Aorta (tissue), 5 donors: ENCODE data around the gene ANKMY1. TPM values are rescaled to one million over a fixed set of nuclear protein-coding genes. Genes with fewer than 3 reads are reported as not detected.
"Not testable (repeated sequence)": the region's sequence is repeated elsewhere in the genome, so short reads cannot be mapped to it uniquely, and the experiment has no call there.

Experiments used
- ATAC-seq: fragments of 200-7000 bp; cut with Tn5 transposase; one replicate; pipeline ENCODE4 v1.9.1; 2022; ENCODE audit warnings: moderate library complexity; ENCODE audit not compliant: low FRiP score
- DNase-seq, 2 donors: peaks; one replicate each; pipeline ENCODE4 v3.0.0-alpha.2; 2020
- H3K27ac ChIP-seq, 2 donors: one replicate each; pipeline ENCODE4 v1.5.1; 2013; ENCODE audit warnings: low read length in 2 of 2, mild to moderate bottlenecking in 2 of 2, moderate library complexity in 2 of 2, control low read depth in 1 of 2, inconsistent platforms in 1 of 2, low read depth in 1 of 2
- H3K27me3 ChIP-seq, 2 donors: one replicate each; pipeline ENCODE4 v1.6.1; 2013; ENCODE audit warnings: control low read depth in 1 of 2, low read length in 1 of 2, mild to moderate bottlenecking in 1 of 2, moderate library complexity in 1 of 2; ENCODE audit not compliant: insufficient read depth in 2 of 2, control insufficient read depth in 1 of 2
- H3K36me3 ChIP-seq, 2 donors: one replicate each; pipeline ENCODE4 v1.6.1; 2013; ENCODE audit warnings: control low read depth in 1 of 2, low read length in 1 of 2, mild to moderate bottlenecking in 1 of 2; ENCODE audit not compliant: insufficient read depth in 2 of 2, control insufficient read depth in 1 of 2
- H3K4me1 ChIP-seq, 2 donors: one replicate each; pipeline ENCODE4 v1.6.1; 2013; ENCODE audit warnings: low read length in 2 of 2, control low read depth in 1 of 2, mild to moderate bottlenecking in 1 of 2, moderate library complexity in 1 of 2; ENCODE audit not compliant: insufficient read depth in 2 of 2, control insufficient read depth in 1 of 2
- H3K4me3 ChIP-seq, 2 donors: one replicate each; pipeline ENCODE4 v1.5.1; 2013; ENCODE audit warnings: low read length in 2 of 2, control low read depth in 1 of 2, mild to moderate bottlenecking in 1 of 2
- H3K9me3 ChIP-seq: one replicate; pipeline ENCODE4 v1.6.1; 2013; ENCODE audit warnings: mild to moderate bottlenecking, low read length; ENCODE audit not compliant: control insufficient read depth
- WGBS, 2 donors: extraction: QIAGEN DNeasy Blood & Tissue Kit; methylation state at CpG; one replicate each; pipeline ENCODE4 v1.1.7; 2013; 5-methylcytosine and 5-hydroxymethylcytosine counted together
- intact Hi-C, 2 donors: fragments of 100-400 bp; cut with DNase I; formaldehyde crosslinking; loops; one replicate each; pipeline versions ENCODE4 v1.14.2 to v1.15.0; 2022
- polyA plus RNA-seq, 2 donors: library from polyadenylated mRNA; stranded (reverse); fragments of 200-250 nt; gene quantifications; one replicate each; pipeline ENCODE4 v1.2.3, GENCODE V29; 2013
- total RNA-seq, 2 donors: library from RNA; stranded (reverse); fragmentation: NEBNext Ultra II Directional; extraction: Animal tissue kit (Norgen Biotek cat#: 25700); gene quantifications; one replicate each; pipeline ENCODE4 v1.2.1, GENCODE V29; 2021
- donor health status: healthy with polysubstance abuse.
- donor health status: Bipolar disorder and iron deficiency.
- donor health status: DM: no; HTN: no; CAD: no.
- donor health status: DM: no; HTN: no; CAD: no.
- donor health status: DM: yes; HTN: yes; CAD: no.

ANKMY1 gene
- total and polyA plus RNA-seq, 4 donors: 6.2 to 22.0 (median 8.5) TPM

DNA sequence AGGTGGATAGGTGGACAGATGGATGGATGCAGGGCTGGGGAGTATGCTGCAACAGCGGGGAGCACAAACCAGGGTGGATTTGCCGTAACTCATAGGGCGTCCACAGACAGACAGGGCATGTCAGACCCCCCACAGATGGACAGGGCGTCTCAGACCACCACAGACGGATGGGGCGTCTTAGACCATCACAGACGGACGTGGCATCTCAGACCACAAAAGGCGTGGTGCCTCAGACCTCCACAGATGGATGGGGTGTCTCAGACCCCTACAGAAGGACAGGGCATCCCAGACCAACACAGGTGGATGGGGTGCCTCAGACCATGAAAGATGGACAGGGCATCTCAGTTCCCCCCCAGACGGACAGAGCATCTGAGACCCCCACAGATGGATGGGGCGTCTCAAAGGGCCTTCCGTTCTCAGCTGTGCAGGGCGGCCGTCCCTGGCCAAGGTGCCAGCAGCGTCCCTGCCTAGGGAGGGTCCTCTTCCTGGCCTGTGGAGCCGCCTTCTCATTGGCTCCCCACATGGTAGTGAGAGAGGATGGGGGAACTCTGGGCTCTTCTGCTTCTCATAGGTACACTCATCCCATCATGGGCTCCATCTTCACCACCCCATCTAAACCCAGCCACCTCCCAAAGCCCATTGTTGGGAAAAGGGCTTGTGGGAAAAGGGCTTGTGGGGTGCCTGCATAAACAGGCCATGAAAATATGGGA lies 2.1 kb downstream of the ANKMY1 start:
- no peak overlapping the region for H3K27ac ChIP-seq
- no peaks in the 10 kb centered on the region for H3K9me3 ChIP-seq
- H3K4me1 ChIP-seq: no peaks in the 10 kb centered on the region
- DNase-seq (peak in 1 of 2 donors; percentile 53), ATAC-seq (no peak)
- no peak overlapping the region for H3K4me3 ChIP-seq
- intact Hi-C loops: no loop called here
- no peaks in the 10 kb centered on the region for H3K36me3 ChIP-seq
- no peaks in the 10 kb centered on the region for H3K27me3 ChIP-seq
- WGBS, 2 donors: 95 to 97% methylated on average over 16 of the region's 16 CpGs

DNA sequence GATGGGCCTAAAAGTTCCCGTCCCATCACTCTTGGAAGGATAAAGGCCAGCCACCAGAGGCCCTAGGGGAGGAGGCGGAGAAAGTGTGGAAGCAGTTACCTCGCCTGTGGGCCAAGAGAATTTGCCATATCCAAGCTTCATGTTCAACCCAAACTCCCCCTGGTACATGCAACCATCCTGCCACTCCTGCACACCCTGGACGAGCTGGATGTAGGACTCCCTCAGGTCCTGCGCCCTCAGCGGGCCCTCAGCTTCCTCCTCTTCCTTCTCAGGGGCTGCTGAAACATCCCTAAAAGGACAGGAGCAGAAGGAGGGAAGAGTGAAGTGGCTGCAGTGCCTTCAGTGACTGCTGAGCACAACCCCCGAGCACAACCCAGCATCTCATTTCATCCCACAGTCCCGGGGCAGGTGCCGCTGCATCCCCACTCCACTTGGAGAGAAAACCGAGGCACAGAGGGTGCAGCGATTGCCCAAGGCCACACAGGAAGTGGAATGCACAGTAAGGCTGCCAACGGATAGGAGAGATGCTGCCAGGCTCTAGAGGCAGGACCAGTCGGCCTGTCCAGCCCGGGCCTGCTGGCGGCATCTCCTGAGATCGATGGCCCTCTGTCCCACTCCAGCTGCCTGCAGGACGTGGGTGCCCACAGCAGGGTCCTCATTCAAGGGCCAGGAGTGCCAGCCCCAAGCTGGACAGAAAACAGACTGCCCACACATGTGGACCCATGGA lies 2.9 kb downstream of the ANKMY1 start:
- DNase-seq: peak in 1 of 2 donors; percentile 60
- Histone ChIP-seq H3K9me3 (no peaks in the 10 kb centered on the region), H3K4me3 (no peak overlapping the region), H3K4me1 (no peaks in the 10 kb centered on the region), H3K27me3 (no peaks in the 10 kb centered on the region), H3K27ac (no peak overlapping the region), H3K36me3 (no peaks in the 10 kb centered on the region)
- intact Hi-C loops: no loop called here
- 93 to 96% methylated on average over 16 to 17 of the region's 17 CpGs for WGBS, 2 donors
- ATAC-seq: no peak

GRCh38 chr2:240553956-240554480 lies 3.8 kb downstream of the ANKMY1 start:
- no peak overlapping the region for H3K27ac ChIP-seq
- peak in 1 of 2 donors; percentile 52 for DNase-seq
- no peaks in the 10 kb centered on the region for H3K9me3 ChIP-seq
- intact Hi-C loops: no loop called here
- no peaks in the 10 kb centered on the region for H3K27me3 ChIP-seq
- H3K4me3 ChIP-seq: no peak overlapping the region
- no peaks in the 10 kb centered on the region for H3K36me3 ChIP-seq
- no peak for ATAC-seq
- 68 to 71% methylated on average over 7 of the region's 7 CpGs for WGBS, 2 donors
- no peaks in the 10 kb centered on the region for H3K4me1 ChIP-seq

DNA sequence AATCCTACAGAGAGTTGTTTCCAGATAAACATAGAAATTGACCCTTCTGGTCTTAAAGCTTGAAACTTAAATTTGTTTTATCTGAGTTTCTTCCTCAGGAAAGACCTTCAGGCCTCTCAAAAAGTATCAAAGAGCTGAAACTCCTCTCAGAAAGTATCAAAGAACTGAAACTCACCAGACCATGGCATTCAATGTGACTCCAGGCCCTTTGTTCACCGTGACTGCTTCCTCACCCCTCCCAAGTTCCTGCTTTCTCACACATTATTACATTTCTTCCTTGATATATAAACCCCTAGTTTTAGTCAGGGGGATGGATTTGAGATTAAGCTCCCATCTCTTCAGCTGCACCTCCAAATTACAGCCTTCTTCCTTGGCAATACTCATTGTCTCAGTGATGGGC lies 6.0 kb downstream of the ANKMY1 start:
- Histone ChIP-seq H3K27ac (no peak overlapping the region), H3K27me3 (no peaks in the 10 kb centered on the region), H3K4me3 (no peak overlapping the region), H3K9me3 (no peaks in the 10 kb centered on the region), H3K36me3 (no peaks in the 10 kb centered on the region), H3K4me1 (no peaks in the 10 kb centered on the region)
- DNase-seq (no peak), ATAC-seq (no peak)
- intact Hi-C loops: no loop called here
- WGBS, 2 donors: 54 to 65% methylated on average over 1 of the region's 1 CpG

DNA sequence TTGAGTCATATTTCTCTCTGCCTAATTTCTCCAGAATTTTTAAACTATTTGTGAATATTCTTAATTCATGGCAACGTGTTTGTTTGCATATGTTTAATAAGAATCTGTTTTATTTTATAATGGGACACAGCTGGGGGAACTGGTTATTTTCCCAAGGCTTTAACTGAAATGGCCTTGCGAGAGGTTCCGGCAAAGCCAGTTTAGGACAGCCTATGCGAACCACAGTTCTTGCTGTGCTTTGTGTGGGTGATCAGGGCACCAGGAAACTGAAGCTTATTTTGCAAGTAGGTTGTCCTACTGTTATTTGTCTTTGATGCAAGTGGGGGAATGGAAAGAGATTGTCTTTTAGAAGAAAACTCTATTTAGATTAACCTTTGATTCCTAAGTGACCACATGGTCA lies 6.5 kb downstream of the ANKMY1 start:
- WGBS, 2 donors: 94 to 96% methylated on average over 4 of the region's 4 CpGs
- DNase-seq (no peak), ATAC-seq (no peak)
- intact Hi-C loops: no loop called here
- no peak overlapping the region for H3K4me3 ChIP-seq
- H3K27ac ChIP-seq: no peak overlapping the region
- H3K9me3 ChIP-seq: no peaks in the 10 kb centered on the region
- H3K4me1 ChIP-seq: no peaks in the 10 kb centered on the region
- no peaks in the 10 kb centered on the region for H3K36me3 ChIP-seq
- no peaks in the 10 kb centered on the region for H3K27me3 ChIP-seq

DNA sequence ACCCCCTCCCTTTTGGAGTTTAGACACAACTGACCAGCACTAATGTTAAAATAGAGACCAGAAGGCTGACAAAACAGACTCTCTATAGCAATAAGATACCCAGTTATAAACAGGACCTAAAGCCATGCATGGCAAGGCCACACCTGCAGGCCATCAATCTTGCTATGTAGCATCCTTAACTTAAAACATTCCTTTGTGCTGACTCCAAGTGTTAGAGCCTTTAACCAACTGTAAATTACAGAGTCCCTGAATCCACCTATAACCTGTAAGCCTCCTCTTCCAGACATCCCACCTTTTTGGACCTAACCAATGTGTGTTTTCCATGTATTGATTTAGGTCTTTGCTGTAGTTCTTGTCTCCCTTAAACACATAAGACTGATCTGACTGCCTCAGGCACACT lies 17.9 kb downstream of the ANKMY1 start:
- no peak for ATAC-seq

GRCh38 chr2:240539101-240539500 lies 18.7 kb downstream of the ANKMY1 start:
- H3K27me3 ChIP-seq, H3K9me3 ChIP-seq, ATAC-seq, H3K4me3 ChIP-seq, DNase-seq, H3K27ac ChIP-seq, intact Hi-C loops, H3K4me1 ChIP-seq, H3K36me3 ChIP-seq: not testable (repeated sequence)
- 98% methylated on average over 17 of the region's 17 CpGs for WGBS, 2 donors

More for the DNA sequence above, 17.9 kb downstream of the ANKMY1 start:
- Histone ChIP-seq H3K4me1 (no peaks in the 10 kb centered on the region), H3K27ac (no peak overlapping the region), H3K27me3 (no peaks in the 10 kb centered on the region), H3K9me3 (no peaks in the 10 kb centered on the region), H3K4me3 (no peak overlapping the region), H3K36me3 (peaks cover 0 to 3% of the 10 kb centered on the region in 2 donors)
- DNase-seq: no peak
- intact Hi-C loops: no loop called here

- Histone ChIP-seq H3K4me1 (no peaks in the 10 kb centered on the region), H3K9me3 (no peaks in the 10 kb centered on the region), H3K4me3 (no peak overlapping the region), H3K27ac (no peak overlapping the region), H3K27me3 (no peaks in the 10 kb centered on the region), H3K36me3 (peaks cover 0 to 3% of the 10 kb centered on the region in 2 donors)
- ATAC-seq (no peak), DNase-seq (no peak)
- WGBS, 2 donors: 94 to 98% methylated on average over 43 of the region's 43 CpGs
- intact Hi-C loops: no loop called here
Measured at GRCh38 chr2:240538031-240538780, 19.6 kb downstream of the ANKMY1 start.
